Stimulated activated CD8-positive, alpha-beta memory T cell treated with anti-CD3 and anti-CD28 coated beads, Interleukin-12 subunit alpha, Interleukin-12 subunit beta, amount 100 ng/mL, for 4 hours (primary cell): Measurements from ENCODE around the gene ARSK.
A peak's percentile ranks its signal among the peaks of the same experiment; 100 is the strongest.
"Not testable (repeated sequence)": the region's sequence is repeated elsewhere in the genome, so short reads cannot be mapped to it uniquely, and the experiment has no call there.

Experiments
- DNase-seq: peaks from one replicate; pipeline ENCODE4 v3.0.0-alpha.2; 2020; ENCODE audit warnings: low read depth

ARSK gene

GRCh38 chr5:95621839-95622629 is 67.1 kb downstream of the ARSK start:
- DNase-seq, result no peak

DNA sequence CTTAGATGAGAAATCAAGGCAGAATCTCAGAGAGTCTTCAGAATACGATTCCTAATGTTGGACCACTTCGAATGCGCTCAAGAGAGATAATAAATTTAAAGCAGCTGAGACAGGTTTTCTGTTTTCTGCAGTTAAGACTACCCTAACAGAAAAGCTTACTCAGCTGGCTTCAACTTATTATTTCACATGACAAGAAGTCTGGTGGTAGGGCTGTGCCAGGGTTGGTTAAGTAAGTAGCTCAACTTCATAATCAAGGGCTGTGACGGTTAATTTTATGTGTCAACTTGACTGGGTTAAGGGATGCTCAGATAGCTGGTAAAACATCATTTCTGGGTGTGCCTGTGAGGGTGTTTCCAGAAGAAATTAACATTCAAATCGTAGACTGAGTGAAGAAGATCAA is 68.8 kb downstream of the ARSK start:
- DNase-seq, result no peak

GRCh38 chr5:95624368-95624767 is 69.5 kb downstream of the ARSK start:
- DNase-seq, result no peak

DNA sequence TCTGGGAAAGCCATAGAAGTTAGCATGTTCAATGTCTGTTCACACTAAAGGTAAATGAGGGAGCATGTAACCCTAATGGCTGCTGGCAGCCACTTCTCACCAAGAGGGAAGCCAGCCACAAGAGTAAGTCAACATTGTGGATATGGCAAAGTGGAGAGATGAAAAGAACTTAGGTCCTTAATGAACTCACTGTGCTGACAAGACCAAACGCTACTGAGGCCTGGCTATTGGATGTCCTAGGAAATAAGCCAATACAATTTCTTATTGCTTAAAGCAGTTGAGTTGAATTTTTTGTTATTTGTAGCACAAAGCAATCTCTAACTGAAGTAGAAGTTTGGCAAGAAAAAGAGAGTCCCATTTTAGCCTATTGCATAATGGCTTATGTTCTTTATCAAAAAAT is 71.8 kb downstream of the ARSK start:
- DNase-seq, result no peak

GRCh38 chr5:95627971-95628810 is 73.3 kb downstream of the ARSK start:
- DNase-seq, result no peak

- DNase-seq, result no peak
Measured at GRCh38 chr5:95628933-95629332, 74.0 kb downstream of the ARSK start.

- DNase-seq, result no peak
Measured at GRCh38 chr5:95630394-95630917, 75.6 kb downstream of the ARSK start.

GRCh38 chr5:95631255-95631958 is 76.5 kb downstream of the ARSK start:
- DNase-seq, result no peak

DNA sequence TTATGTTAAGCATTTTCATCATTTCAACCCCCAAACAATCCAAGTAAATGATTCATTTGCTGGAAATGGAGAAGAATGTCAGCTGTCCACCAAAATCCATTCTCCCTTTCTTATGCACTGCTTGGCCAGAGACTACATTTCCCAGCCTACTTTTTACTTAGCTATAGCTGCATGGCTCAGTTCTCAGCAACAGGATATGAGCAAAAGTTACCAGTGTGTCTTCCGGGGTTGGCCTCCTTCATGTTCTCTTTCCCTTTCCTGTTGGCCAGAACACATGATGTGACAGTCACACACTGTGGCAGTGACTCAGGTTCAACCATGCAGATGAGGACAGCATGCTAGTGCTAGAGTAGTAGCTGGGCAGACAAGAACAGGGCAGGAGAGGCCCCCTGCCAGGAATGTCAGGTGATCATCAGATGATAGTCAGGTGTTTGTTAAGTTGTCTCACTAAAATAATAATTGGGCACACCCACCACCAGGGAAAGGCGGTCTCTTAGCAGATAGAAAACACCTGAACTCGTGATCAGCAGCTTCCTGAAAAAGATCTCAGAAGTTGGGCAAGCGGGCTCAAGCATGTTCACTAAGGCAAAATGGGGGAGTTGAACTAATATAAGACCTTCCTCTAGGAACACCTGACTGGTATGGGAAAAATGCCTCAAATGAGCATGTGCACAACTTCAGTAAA is 77.2 kb downstream of the ARSK start:
- DNase-seq, result peak; percentile 47

- DNase-seq, result not testable (repeated sequence)
Measured at GRCh38 chr5:95632942-95633341, 78.0 kb downstream of the ARSK start.

GRCh38 chr5:95633671-95634070 is 78.8 kb downstream of the ARSK start:
- DNase-seq, result no peak

DNA sequence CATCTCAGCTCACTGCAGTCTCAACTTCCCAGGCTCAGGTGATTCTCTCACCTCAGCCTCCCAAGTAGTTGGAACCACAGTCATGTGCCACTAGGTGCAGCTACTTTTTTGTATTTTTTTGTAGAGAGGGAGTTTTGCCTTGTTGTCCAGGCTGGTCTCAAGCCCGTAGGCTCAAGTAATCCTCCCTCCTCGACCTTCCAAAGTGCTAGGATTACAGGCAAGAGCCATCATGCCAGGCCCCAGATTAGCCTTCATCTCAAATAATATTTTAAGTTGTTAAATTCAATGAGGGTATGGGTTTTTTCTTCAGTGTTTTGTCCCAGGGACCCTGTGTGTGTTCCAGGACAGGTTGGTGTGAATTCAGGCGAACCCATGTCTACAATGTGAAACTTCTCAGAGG is 79.2 kb downstream of the ARSK start:
- DNase-seq, result no peak

DNA sequence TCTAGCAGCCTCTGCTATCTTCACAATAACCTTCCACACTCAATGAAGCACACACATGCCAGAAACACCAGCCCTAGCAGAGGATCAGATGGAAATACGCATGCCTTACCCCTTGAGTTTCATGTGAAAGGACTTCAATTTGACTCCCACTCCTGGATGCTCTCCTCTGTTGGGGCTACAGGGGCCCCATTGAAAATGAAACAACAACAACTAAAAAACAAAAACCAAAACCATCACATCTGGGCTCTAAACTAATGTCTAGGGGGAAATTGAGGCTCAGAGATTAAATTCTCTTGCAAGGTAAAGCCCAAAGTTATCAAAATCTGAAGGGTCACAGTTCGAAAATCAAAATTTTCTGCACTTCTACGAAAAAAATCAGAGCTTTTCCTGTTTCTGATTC is 83.7 kb downstream of the ARSK start:
- DNase-seq, result no peak

DNA sequence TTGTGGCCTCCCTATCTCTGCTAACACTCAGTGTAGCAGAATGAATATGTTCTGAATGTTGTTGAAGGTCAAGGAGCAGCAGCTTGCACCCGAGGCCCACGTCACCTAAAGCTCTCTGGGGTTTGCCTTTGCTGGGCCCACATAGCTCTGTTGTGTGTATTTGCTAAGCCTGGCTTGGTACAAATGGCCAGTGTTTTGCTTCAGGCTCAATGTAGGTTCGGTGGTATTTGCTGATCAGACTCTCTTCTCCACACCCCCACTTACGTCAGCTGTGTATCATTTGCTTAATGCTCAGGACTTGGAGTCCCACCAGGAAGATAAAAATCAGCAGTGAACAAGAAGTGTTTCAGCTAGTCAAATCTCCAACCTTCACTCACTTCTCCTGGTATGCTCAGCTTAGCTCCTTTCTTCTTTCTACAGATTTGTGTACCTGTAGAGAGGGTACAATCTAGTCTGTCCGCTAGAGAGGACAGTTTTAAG is 86.9 kb downstream of the ARSK start:
- DNase-seq, result no peak

- DNase-seq, result no peak
Measured at GRCh38 chr5:95643152-95643551, 88.3 kb downstream of the ARSK start.

- no peak for DNase-seq
Measured at GRCh38 chr5:95644351-95645042, 89.6 kb downstream of the ARSK start.

DNA sequence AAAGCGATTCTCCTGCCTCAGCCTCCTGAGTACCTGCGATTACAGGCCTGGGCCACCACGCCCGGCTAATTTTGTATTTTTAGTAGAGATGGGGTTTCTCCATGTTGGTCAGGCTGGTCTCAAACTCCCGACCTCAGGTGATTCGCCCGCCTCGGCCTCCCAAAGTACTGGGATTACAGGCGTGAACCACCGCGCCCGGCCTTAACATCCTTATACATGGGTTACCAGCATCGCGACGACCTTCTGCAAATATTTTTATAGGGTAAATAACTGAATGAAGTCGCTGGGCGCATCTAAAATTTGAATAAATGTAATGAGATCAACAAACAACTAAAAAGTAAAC is 91.3 kb downstream of the ARSK start:
- DNase-seq, result not testable (repeated sequence)

GRCh38 chr5:95646569-95647431 is 91.9 kb downstream of the ARSK start, which contains the start of gene RFESD:
TSS of gene RFESD (plus strand) at chr5:95646777. CDS start at chr5:95652272, 5,495 bp downstream.
- DNase-seq, result peak; percentile 91

GRCh38 chr5:95647886-95648860 is 93.3 kb downstream of the ARSK start:
- no peak for DNase-seq
